Right ventricle myocardium inferior (tissue), 1 donor: Measurements from ENCODE around the gene PLB1. TPM values are rescaled to one million over a fixed set of nuclear protein-coding genes. Genes with fewer than 3 reads are reported as not detected.

Experiments
- ATAC-seq: fragments of 200-7000 bp; cut with Tn5 transposase; one replicate; pipeline ENCODE4 v1.9.1; 2020; ENCODE audit warnings: mild to moderate bottlenecking, moderate library complexity
- DNase-seq: peaks from one replicate; pipeline ENCODE4 v3.0.0; 2021; ENCODE audit errors: missing footprints
- intact Hi-C: fragments of 100-400 bp; cut with DNase I; formaldehyde crosslinking; loops from one replicate; pipeline ENCODE4 v1.11.0; 2022
- total RNA-seq: library from RNA; stranded (reverse); fragmentation: NEBNext Ultra II Directional; extraction: Animal tissue kit (Norgen Biotek cat#: 25700); gene quantifications from one replicate; pipeline ENCODE4 v1.2.1, GENCODE V29; 2021
- donor health status: DM: no; HTN: yes; CAD: no; lungs with severe emphysema.

PLB1 gene
- total RNA-seq, 1 donor from 2014 or later, result 3.0 TPM

GRCh38 chr2:28642796-28643195 lies 146.9 kb downstream of the PLB1 start:
- no peak for DNase-seq
- intact Hi-C loops, result no loop called here
- no peak for ATAC-seq

- DNase-seq, result no peak
- no peak for ATAC-seq
- intact Hi-C loops, result no loop called here
These were observed 147.5 kb downstream of the PLB1 start for GRCh38 chr2:28643327-28643726.

- intact Hi-C loops, result no loop called here
- DNase-seq, result no peak
- ATAC-seq, result peak; percentile 17
These were observed 148.1 kb downstream of the PLB1 start for GRCh38 chr2:28643911-28644334.

GRCh38 chr2:28644760-28645159 lies 148.9 kb downstream of the PLB1 start:
- peak; percentile 52 for ATAC-seq
- no peak for DNase-seq
- intact Hi-C loops, result no loop called here

GRCh38 chr2:28645553-28645952 lies 149.7 kb downstream of the PLB1 start:
- no peak for DNase-seq
- intact Hi-C loops, result no loop called here
- ATAC-seq, result peak; percentile 44

GRCh38 chr2:28647682-28648081 lies 151.8 kb downstream of the PLB1 start:
- intact Hi-C loops, result no loop called here

GRCh38 chr2:28648147-28648546 lies 152.3 kb downstream of the PLB1 start:
- peak; percentile 51 for ATAC-seq
- intact Hi-C loops, result no loop called here
- DNase-seq, result no peak

More at GRCh38 chr2:28647682-28648081, 151.8 kb downstream of the PLB1 start:
- ATAC-seq (no peak), DNase-seq (no peak)

- intact Hi-C loops, result no loop called here
- DNase-seq, result no peak
These were observed 153.0 kb downstream of the PLB1 start for GRCh38 chr2:28648671-28649395.

GRCh38 chr2:28649481-28650265 lies 153.8 kb downstream of the PLB1 start:
- DNase-seq (no peak), ATAC-seq (no peak)
- intact Hi-C loops, result no loop called here

More at GRCh38 chr2:28648671-28649395, 153.0 kb downstream of the PLB1 start:
- no peak for ATAC-seq

GRCh38 chr2:28650266-28650584 lies 154.4 kb downstream of the PLB1 start:
- intact Hi-C loops, result no loop called here
- DNase-seq, result no peak
- no peak for ATAC-seq

GRCh38 chr2:28652217-28652616 lies 156.4 kb downstream of the PLB1 start:
- DNase-seq (no peak), ATAC-seq (no peak)
- intact Hi-C loops, result no loop called here

GRCh38 chr2:28653892-28654662 lies 158.2 kb downstream of the PLB1 start:
- DNase-seq (no peak), ATAC-seq (no peak)
- intact Hi-C loops, result no loop called here

GRCh38 chr2:28654663-28655320 lies 158.9 kb downstream of the PLB1 start:
- intact Hi-C loops, result no loop called here
- ATAC-seq, result no peak
- DNase-seq, result no peak

- ATAC-seq, result no peak
- intact Hi-C loops, result no loop called here
- DNase-seq, result no peak
These were observed 161.2 kb downstream of the PLB1 start for GRCh38 chr2:28656937-28657615.

GRCh38 chr2:28658369-28658768 lies 162.5 kb downstream of the PLB1 start:
- ATAC-seq (peak; percentile 40), DNase-seq (no peak)
- intact Hi-C loops, result no loop called here

- ATAC-seq, result no peak
- no peak for DNase-seq
- intact Hi-C loops, result no loop called here
These were observed 163.3 kb downstream of the PLB1 start for GRCh38 chr2:28659127-28659526.

- DNase-seq, result no peak
- intact Hi-C loops, result loop anchor here (2.0 kb wide), 1 partner anchor 89 kb away; the partner anchor contains the start of gene PPP1CB
- ATAC-seq, result peak; percentile 68
These were observed 165.7 kb downstream of the PLB1 start for GRCh38 chr2:28661589-28662001.

GRCh38 chr2:28662044-28662443 lies 166.2 kb downstream of the PLB1 start:
- ATAC-seq (no peak), DNase-seq (no peak)
- intact Hi-C loops, result no loop called here
